ENCODE data around the gene GRID2.

DNA sequence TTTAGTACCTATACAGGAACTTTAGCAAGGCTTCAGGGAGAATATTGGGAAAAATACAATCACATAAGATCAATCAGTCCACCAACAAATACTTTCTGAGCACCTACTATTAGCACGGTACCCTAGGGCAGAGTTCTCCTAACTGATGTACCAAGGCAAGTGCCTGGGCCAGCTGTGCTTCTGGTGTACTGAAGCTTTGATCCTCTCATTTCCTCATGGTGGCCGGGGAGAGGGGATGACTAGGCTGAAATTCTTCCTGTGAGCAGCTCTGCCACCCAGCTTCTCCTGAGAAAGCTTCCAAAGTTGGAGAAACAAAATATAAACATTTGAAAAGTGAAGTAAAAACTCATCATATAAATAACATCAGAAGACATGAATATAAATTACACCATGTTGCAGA is 1475.5 kb downstream of the GRID2 start:
- TF ChIP-seq, protein P1, sequence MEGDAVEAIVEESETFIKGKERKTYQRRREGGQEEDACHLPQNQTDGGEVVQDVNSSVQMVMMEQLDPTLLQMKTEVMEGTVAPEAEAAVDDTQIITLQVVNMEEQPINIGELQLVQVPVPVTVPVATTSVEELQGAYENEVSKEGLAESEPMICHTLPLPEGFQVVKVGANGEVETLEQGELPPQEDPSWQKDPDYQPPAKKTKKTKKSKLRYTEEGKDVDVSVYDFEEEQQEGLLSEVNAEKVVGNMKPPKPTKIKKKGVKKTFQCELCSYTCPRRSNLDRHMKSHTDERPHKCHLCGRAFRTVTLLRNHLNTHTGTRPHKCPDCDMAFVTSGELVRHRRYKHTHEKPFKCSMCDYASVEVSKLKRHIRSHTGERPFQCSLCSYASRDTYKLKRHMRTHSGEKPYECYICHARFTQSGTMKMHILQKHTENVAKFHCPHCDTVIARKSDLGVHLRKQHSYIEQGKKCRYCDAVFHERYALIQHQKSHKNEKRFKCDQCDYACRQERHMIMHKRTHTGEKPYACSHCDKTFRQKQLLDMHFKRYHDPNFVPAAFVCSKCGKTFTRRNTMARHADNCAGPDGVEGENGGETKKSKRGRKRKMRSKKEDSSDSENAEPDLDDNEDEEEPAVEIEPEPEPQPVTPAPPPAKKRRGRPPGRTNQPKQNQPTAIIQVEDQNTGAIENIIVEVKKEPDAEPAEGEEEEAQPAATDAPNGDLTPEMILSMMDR (IDR thresholded peaks at IDR 0.05) = no peak
- TF ChIP-seq ZFX (IDR thresholded peaks at IDR 0.05; ENCODE audit: borderline replicate concordance) = no peak
